Fibroblast of skin of right quadriceps (primary cell): ENCODE results near the gene CD19.
"Not testable (repeated sequence)": the region's sequence is repeated elsewhere in the genome, so short reads cannot be mapped to it uniquely, and the experiment has no call there.

Experiments used
- DNase-seq: peaks from one replicate; pipeline ENCODE4 v3.0.0-alpha.2; 2013

Gene CD19

GRCh38 chr16:28910086-28911031 is 21.4 kb upstream of the CD19 start:
- no peak for DNase-seq

GRCh38 chr16:28912558-28912957 is 19.2 kb upstream of the CD19 start:
- DNase-seq: no peak

GRCh38 chr16:28913946-28914724 is 17.6 kb upstream of the CD19 start:
- no peak for DNase-seq

- DNase-seq: peak; percentile 70
Measured at GRCh38 chr16:28915181-28915580, 16.6 kb upstream of the CD19 start.

GRCh38 chr16:28917095-28917494 is 14.7 kb upstream of the CD19 start:
- no peak for DNase-seq

GRCh38 chr16:28918698-28919097 is 13.1 kb upstream of the CD19 start:
- DNase-seq: no peak

- no peak for DNase-seq
Measured at GRCh38 chr16:28923231-28923587, 8.6 kb upstream of the CD19 start.

GRCh38 chr16:28923652-28924398 is 7.9 kb upstream of the CD19 start:
- DNase-seq: no peak

GRCh38 chr16:28924399-28924761 is 7.4 kb upstream of the CD19 start:
- DNase-seq: no peak

- DNase-seq: peak; percentile 88
Measured at GRCh38 chr16:28924762-28925385, 6.9 kb upstream of the CD19 start, which contains the start of gene RABEP2. RABEP2 (minus strand) TSS chr16:28925238; CDS start chr16:28925163, 75 bp downstream.

GRCh38 chr16:28925386-28926228 is 6.2 kb upstream of the CD19 start:
- peak; percentile 83 for DNase-seq

GRCh38 chr16:28926284-28926683 is 5.5 kb upstream of the CD19 start:
- not testable (repeated sequence) for DNase-seq

GRCh38 chr16:28927815-28928214 is 4.0 kb upstream of the CD19 start:
- DNase-seq: no peak

- DNase-seq: no peak
Measured at GRCh38 chr16:28930203-28930602, 1.6 kb upstream of the CD19 start.

GRCh38 chr16:28930652-28931051 is 1.1 kb upstream of the CD19 start:
- DNase-seq: no peak

- DNase-seq: no peak
Measured at GRCh38 chr16:28932339-28933141, 769 bp downstream of the CD19 start.

GRCh38 chr16:28933171-28933570 is 1.4 kb downstream of the CD19 start:
- DNase-seq: no peak

GRCh38 chr16:28935346-28935745 is 3.6 kb downstream of the CD19 start:
- DNase-seq: no peak

- DNase-seq: peak; percentile 75
Measured at GRCh38 chr16:28935924-28936783, 4.4 kb downstream of the CD19 start.

GRCh38 chr16:28936784-28937155 is 5.0 kb downstream of the CD19 start:
- no peak for DNase-seq
